GM23248 (cell line): ENCODE measurements around the gene OMD. TPM values are rescaled to one million over a fixed set of nuclear protein-coding genes. Genes with fewer than 3 reads are reported as not detected.
A peak's percentile ranks its signal among the peaks of the same experiment; 100 is the strongest.
"Not testable (repeated sequence)": the region's sequence is repeated elsewhere in the genome, so short reads cannot be mapped to it uniquely, and the experiment has no call there.

ENCODE experiments used
- DNase-seq: peaks from one replicate; pipeline ENCODE4 v3.0.0-alpha.2; 2015
- H2AFZ ChIP-seq: fragments of 200-600 bp; sonication (generic); 2 replicates; pipeline ENCODE4 v1.6.1; 2016; ENCODE audit warnings: antibody characterized with exemption
- H3F3A ChIP-seq: fragments of 200-600 bp; sonication (generic); 2 replicates; pipeline ENCODE4 v1.6.1; 2016; ENCODE audit warnings: mild to moderate bottlenecking, antibody characterized with exemption, mixed run types; ENCODE audit not compliant: insufficient read depth
- H3K27ac ChIP-seq: fragments of 200-600 bp; sonication (generic); 2 replicates; pipeline ENCODE4 v1.5.1; 2016; ENCODE audit warnings: mild to moderate bottlenecking
- H3K27me3 ChIP-seq: fragments of 200-600 bp; sonication (generic); replicated peaks from 2 replicates; pipeline ENCODE4 v1.6.1; 2016; ENCODE audit warnings: mild to moderate bottlenecking; ENCODE audit not compliant: insufficient read depth
- H3K36me3 ChIP-seq: fragments of 200-600 bp; sonication (generic); 2 replicates; pipeline ENCODE4 v1.6.1; 2016; ENCODE audit warnings: low read depth, mild to moderate bottlenecking
- H3K4me1 ChIP-seq: fragments of 200-600 bp; sonication (generic); 2 replicates; pipeline ENCODE4 v1.6.1; 2016; ENCODE audit warnings: mild to moderate bottlenecking; ENCODE audit not compliant: insufficient read depth
- H3K4me2 ChIP-seq: fragments of 200-600 bp; sonication (generic); one replicate; pipeline ENCODE4 v1.6.1; 2016; ENCODE audit warnings: mild to moderate bottlenecking; ENCODE audit not compliant: unreplicated experiment
- H3K4me3 ChIP-seq: fragments of 200-600 bp; sonication (generic); 2 replicates; pipeline ENCODE4 v1.5.1; 2016; ENCODE audit warnings: mild to moderate bottlenecking
- H3K79me2 ChIP-seq: fragments of 200-600 bp; sonication (generic); 2 replicates; pipeline ENCODE4 v1.6.1; 2016; ENCODE audit warnings: mild to moderate bottlenecking; ENCODE audit not compliant: insufficient read depth
- H3K9ac ChIP-seq: fragments of 200-600 bp; sonication (generic); 2 replicates; pipeline ENCODE4 v1.6.1; 2016; ENCODE audit warnings: mild to moderate bottlenecking
- H3K9me2 ChIP-seq: fragments of 200-600 bp; sonication (generic); 2 replicates; pipeline ENCODE4 v1.6.1; 2016; ENCODE audit warnings: mixed run types, mild to moderate bottlenecking, moderate library complexity; ENCODE audit not compliant: insufficient read depth
- H3K9me3 ChIP-seq: fragments of 200-600 bp; sonication (generic); one replicate; pipeline ENCODE4 v1.6.1; 2017; ENCODE audit warnings: low read depth
- H4K20me1 ChIP-seq: fragments of 200-600 bp; sonication (generic); 2 replicates; pipeline ENCODE4 v1.6.0; 2016; ENCODE audit not compliant: insufficient read depth
- EZH2 ChIP-seq: fragments of 200-600 bp; sonication (generic); IDR thresholded peaks from 2 replicates; pipeline ENCODE4 v1.6.1; 2018; ENCODE audit warnings: antibody characterized with exemption, mild to moderate bottlenecking; ENCODE audit not compliant: insufficient read depth, poor library complexity, severe bottlenecking
- EZH2phosphoT487 ChIP-seq: fragments of 200-600 bp; sonication (generic); IDR thresholded peaks from 2 replicates; pipeline ENCODE4 v1.6.1; 2018; ENCODE audit warnings: antibody characterized with exemption, moderate library complexity, mild to moderate bottlenecking, low read depth; ENCODE audit not compliant: insufficient read depth
- WGBS, 2 experiments: methylation state at CpG; one replicate each; pipeline ENCODE4 v1.1.6; 2015 to 2017; ENCODE audit warnings: low lambda C conversion rate in 2 of 2, low coverage in 1 of 2; ENCODE audit errors: missing lambda C conversion rate in 2 of 2; 5-methylcytosine and 5-hydroxymethylcytosine counted together
- in situ Hi-C: fragments of 300-500 bp; cut with MboI; formaldehyde crosslinking; loops from 2 replicates; pipeline ENCODE4 v1.15.0; 2020
- polyA plus RNA-seq: library from polyadenylated mRNA; unstranded; fragments of >200 nt; fragmentation: Nextera tagmentation; extraction: Ambion mirVana; gene quantifications from 2 replicates; pipeline ENCODE4 v1.2.1, GENCODE V29; 2016
- total RNA-seq: library from RNA; depleted of rRNA; stranded (reverse); fragments of >200 nt; shearing (Covaris generic); gene quantifications from 2 replicates; pipeline ENCODE4 v1.2.3, GENCODE V29; 2014

The OMD gene
- total and polyA plus RNA-seq, 2 experiments from 2014 or later, result 0.11 to 0.14 TPM

DNA sequence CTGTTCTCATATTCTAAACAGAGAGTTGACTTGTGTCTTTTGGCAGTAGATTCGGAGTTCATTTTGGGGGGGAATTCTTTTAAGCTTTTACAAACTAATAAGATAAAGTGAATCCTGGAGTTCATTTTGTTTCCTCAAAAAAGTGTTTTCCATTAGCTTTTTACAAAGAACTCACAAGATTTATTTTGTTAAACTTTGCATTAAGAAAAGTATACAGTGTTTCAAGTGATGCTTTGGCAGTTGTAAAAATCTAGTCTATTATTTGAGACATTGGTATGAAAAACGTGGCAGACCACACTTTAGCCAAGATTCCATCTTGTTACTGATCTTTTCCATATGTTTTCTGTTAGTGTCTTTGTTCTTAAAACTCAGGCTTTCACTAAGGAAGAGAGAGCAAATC is 1.2 kb upstream of the OMD start:
- peaks cover 14% of the 10 kb centered on the region for H3F3A ChIP-seq
- H3K4me3 ChIP-seq, result no peak overlapping the region
- H3K9me3 ChIP-seq, result no peaks in the 10 kb centered on the region
- peaks cover 38% of the 10 kb centered on the region for H3K4me1 ChIP-seq
- peak overlapping the region; percentile 18 for H3K4me2 ChIP-seq
- no peaks in the 10 kb centered on the region for H4K20me1 ChIP-seq
- no peaks in the 10 kb centered on the region for H3K79me2 ChIP-seq
- TF ChIP-seq EZH2, result no peak
- no peak for TF ChIP-seq EZH2phosphoT487
- WGBS, 2 experiments, result 7 to 17% methylated on average over 2 of the region's 2 CpGs
- H3K27me3 ChIP-seq, result no peaks in the 10 kb centered on the region
- peak overlapping the region; percentile 76 for H2AFZ ChIP-seq
- peak overlapping the region; percentile 46 for H3K27ac ChIP-seq
- H3K9ac ChIP-seq, result peak overlapping the region; percentile 40
- H3K36me3 ChIP-seq, result no peaks in the 10 kb centered on the region
- H3K9me2 ChIP-seq, result no peaks in the 10 kb centered on the region
- DNase-seq, result peak; percentile 63
- in situ Hi-C loops, result no loop called here

DNA sequence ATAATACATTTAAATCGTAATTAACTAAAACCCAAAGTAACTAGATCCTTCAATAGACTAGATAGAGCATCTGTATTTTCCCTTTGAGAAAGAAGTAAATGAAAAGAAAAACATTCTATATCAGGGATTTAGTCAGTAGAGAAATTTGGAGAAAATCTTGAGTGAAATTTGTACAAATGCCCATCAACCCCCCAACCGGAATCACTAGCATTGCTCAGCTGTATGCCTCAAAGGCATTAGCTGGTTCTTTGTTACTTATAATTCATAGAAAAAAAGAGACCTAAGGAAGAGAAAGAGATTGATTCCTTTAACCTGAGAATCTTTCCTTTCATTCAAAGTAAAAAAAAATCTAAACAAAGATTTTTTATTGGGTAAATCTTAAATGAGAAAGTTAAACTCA is 659 bp downstream of the OMD start:
- peaks cover 38% of the 10 kb centered on the region for H3K4me1 ChIP-seq
- peak overlapping the region; percentile 60 for H3K4me2 ChIP-seq
- no peak overlapping the region for H3K9ac ChIP-seq
- no peak overlapping the region for H3K27ac ChIP-seq
- H3K27me3 ChIP-seq, result no peaks in the 10 kb centered on the region
- in situ Hi-C loops, result no loop called here
- 63 to 74% methylated on average over 2 of the region's 2 CpGs for WGBS, 2 experiments
- no peak overlapping the region for H3K4me3 ChIP-seq
- peaks cover 14% of the 10 kb centered on the region for H3F3A ChIP-seq
- TF ChIP-seq EZH2 (no peak), EZH2phosphoT487 (no peak)
- H3K36me3 ChIP-seq, result no peaks in the 10 kb centered on the region
- no peak for DNase-seq
- no peaks in the 10 kb centered on the region for H4K20me1 ChIP-seq
- H3K9me2 ChIP-seq, result no peaks in the 10 kb centered on the region
- H2AFZ ChIP-seq, result no peak overlapping the region
- H3K9me3 ChIP-seq, result no peaks in the 10 kb centered on the region
- H3K79me2 ChIP-seq, result no peaks in the 10 kb centered on the region

DNA sequence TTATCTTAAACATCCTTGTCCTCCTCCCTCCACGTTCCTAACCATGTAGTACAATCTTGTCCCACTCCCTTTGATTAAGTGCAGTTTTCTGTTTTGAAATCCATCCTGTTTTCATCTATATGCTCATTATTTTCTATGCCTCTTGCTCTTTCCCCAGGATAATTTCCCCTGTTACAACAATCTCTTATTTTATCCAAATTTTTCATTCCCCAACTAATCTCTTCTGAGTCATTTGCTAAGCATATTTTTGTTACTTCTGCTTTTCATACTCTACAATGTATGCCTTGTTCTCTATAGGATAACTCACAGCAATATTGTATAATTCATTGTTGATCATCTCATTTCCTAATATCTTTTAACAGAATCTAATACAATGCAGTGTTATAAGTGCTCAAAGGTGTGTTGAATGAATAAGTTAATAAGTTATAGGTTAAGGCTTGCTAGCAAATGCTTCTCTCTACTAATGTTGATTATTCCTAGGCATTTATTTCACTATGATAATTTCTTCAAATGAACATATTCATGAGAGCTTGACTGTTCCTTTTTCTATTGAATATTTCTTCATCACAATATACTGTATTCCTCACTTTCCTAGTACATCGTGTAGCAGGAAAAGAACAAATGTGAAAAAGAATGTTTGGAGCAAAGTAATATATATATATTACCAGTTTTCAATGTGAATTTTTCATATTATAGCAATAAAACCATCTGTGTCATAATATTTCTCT is 1.5 kb downstream of the OMD start:
- no peaks in the 10 kb centered on the region for H3K36me3 ChIP-seq
- no peak overlapping the region for H3K27ac ChIP-seq
- H3K9ac ChIP-seq, result no peak overlapping the region
- H3K27me3 ChIP-seq, result no peaks in the 10 kb centered on the region
- no peak for TF ChIP-seq EZH2phosphoT487
- TF ChIP-seq EZH2, result no peak
- peaks cover 38% of the 10 kb centered on the region for H3K4me1 ChIP-seq
- H4K20me1 ChIP-seq, result no peaks in the 10 kb centered on the region
- H3K4me2 ChIP-seq, result no peak overlapping the region
- no peaks in the 10 kb centered on the region for H3K9me2 ChIP-seq
- no peak overlapping the region for H2AFZ ChIP-seq
- DNase-seq, result no peak
- H3K4me3 ChIP-seq, result no peak overlapping the region
- in situ Hi-C loops, result no loop called here
- H3F3A ChIP-seq, result peaks cover 14% of the 10 kb centered on the region
- H3K79me2 ChIP-seq, result no peaks in the 10 kb centered on the region
- no peaks in the 10 kb centered on the region for H3K9me3 ChIP-seq
- 54 to 65% methylated on average over 2 of the region's 2 CpGs for WGBS, 2 experiments

DNA sequence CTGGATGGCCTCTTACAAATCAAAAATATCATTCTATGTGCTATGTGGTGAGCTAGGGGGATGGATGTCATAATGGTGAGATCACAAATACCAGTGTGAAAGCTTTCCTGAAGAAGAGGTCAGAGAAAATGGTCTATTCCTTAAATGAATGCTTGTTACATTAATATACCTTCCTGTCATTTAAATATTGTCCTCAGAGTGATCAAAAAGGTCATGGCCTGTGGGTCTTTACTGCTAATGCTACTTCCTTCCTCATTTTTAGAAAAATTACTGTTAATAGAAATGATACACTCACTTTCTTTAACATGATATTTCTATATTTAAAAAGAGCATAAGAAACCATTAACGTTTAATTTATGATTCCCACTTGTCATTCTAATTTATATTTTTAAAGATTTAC is 9.7 kb downstream of the OMD start:
- H2AFZ ChIP-seq, result no peak overlapping the region
- H3K36me3 ChIP-seq, result no peaks in the 10 kb centered on the region
- 94 to 100% methylated on average over 1 of the region's 1 CpG for WGBS, 2 experiments

DNA sequence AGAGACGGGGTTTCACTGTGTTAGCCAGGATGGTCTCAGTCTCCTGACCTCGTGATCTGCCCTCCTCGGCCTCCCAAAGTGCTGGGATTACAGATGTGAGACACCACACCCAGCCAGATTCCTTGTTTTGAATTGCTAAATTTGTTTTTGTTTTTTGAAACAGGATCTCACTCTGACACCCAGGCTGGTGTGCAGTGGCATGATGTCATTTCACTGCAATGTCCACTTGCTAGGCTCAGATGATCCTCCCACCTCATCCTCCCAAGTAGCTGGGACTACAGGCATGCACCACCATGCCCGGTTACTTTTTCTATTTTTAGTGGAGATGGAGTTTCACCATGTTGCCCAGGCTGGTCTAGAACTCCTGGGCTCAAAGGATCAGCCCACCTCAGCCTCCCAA is 13.1 kb downstream of the OMD start:
- H3K4me2 ChIP-seq, H3K79me2 ChIP-seq, H3K9me3 ChIP-seq, H4K20me1 ChIP-seq, H3K36me3 ChIP-seq, H3K4me3 ChIP-seq, H2AFZ ChIP-seq, H3K27ac ChIP-seq, DNase-seq, H3K9me2 ChIP-seq, in situ Hi-C loops, H3K27me3 ChIP-seq, H3K9ac ChIP-seq: not testable (repeated sequence)
- H3K4me1 ChIP-seq, result peaks cover 12% of the 10 kb centered on the region
- H3F3A ChIP-seq, result peaks cover 17% of the 10 kb centered on the region; the same call in 1 of the 2 replicates
- WGBS, 2 experiments, result 25 to 26% methylated on average over 4 of the region's 4 CpGs

More for the DNA sequence above, 9.7 kb downstream of the OMD start:
- Histone ChIP-seq H3K4me1 (peaks cover 12% of the 10 kb centered on the region), H3K4me3 (no peak overlapping the region), H3K9me2 (no peaks in the 10 kb centered on the region), H3K9me3 (no peaks in the 10 kb centered on the region), H3K27me3 (no peaks in the 10 kb centered on the region), H3K79me2 (no peaks in the 10 kb centered on the region), H4K20me1 (no peaks in the 10 kb centered on the region), H3K27ac (no peak overlapping the region), H3K9ac (no peak overlapping the region), H3K4me2 (no peak overlapping the region), H3F3A (peaks cover 17% of the 10 kb centered on the region; the same call in 1 of the 2 replicates)
- TF ChIP-seq EZH2phosphoT487, result no peak
- no peak for TF ChIP-seq EZH2
- DNase-seq, result no peak
- in situ Hi-C loops, result no loop called here
